DMS 273 (cell line): ENCODE results near the gene CACNB4.
A peak's percentile ranks its signal among the peaks of the same experiment; 100 is the strongest.

ENCODE experiments used
- DNase-seq: peaks from one replicate; lab custom pipeline; 2025; ENCODE audit not compliant: unreplicated experiment; lab: John Stamatoyannopoulos, UW

The CACNB4 gene

DNA sequence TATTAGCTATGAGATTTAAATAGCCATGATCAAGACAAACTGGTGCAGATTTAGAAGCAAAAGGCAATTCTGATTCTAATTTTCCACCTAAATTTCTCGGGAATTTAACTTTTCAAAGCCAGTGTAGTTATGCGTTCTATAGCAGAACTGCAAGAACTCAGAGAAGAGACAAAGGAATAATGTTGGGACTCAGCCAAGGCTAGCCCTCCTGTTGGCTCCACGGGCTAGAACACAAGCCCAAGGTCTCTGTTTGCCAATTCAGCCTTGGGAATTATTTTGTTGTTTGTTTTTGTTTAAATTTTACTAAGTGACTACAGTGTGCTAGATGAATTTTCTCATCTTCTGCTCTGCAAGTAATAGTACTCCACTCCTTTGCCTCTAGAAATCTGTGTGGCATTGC, 121.2 kb downstream of the CACNB4 start:
- no peak for DNase-seq

- no peak for DNase-seq
These were observed 121.9 kb downstream of the CACNB4 start for GRCh38 chr2:151976945-151977353.

GRCh38 chr2:151975460-151976414, 123.1 kb downstream of the CACNB4 start:
- DNase-seq, result no peak

- DNase-seq, result no peak
These were observed 123.9 kb downstream of the CACNB4 start for GRCh38 chr2:151974988-151975387.

DNA sequence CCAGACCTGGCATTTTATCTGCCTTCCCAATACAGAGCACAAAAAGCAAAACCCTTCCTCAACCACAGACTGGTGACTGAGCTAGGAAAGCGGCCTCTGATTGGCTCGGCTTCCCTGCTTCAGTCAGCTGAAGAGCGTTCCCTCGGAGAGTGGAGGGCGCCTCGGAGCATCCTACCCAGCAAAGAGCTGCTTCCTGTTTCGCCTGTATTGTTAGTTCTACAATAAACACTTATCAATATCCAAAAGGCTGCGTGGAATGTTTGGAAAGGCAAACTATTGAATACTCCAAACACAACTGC, 125.0 kb downstream of the CACNB4 start:
- DNase-seq, result peak; percentile 78

GRCh38 chr2:151973013-151973900, 125.6 kb downstream of the CACNB4 start:
- no peak for DNase-seq

GRCh38 chr2:151972241-151973012, 126.4 kb downstream of the CACNB4 start:
- DNase-seq, result no peak

DNA sequence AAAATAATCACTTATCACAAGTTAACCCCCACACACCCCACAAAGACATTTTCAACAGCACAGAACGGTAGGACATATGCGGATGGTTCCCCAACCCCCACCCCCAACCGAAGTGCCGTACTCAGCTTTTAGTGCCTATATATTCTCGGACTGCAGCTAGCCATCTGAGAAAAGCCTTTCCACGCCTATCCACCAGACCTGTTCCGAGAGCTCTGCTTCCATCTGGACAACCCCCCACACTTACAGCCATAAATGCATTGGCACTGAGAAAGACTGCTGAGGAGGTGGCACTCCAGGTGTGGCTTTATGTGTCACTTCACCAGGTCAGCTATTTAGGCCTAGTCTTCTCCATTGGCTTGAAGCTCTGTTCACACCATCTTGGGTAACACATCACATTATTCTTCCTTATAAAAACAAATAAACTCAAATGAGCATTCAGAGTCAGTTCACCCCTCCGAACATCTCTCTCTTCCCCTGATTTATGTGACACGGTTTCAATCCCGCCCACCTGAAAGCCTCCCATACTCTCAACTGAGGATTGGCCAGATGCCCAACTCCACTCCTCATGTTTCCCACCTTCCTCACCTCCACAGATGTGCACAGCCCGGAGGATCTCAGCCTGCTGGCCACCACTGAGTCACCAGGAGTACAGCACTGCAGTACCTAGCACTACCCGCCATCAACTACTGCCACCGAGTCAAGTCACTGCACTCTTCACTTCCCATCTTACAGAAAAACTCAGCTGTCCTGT, 127.4 kb downstream of the CACNB4 start:
- no peak for DNase-seq

- DNase-seq, result no peak
These were observed 129.9 kb downstream of the CACNB4 start for GRCh38 chr2:151968770-151969470.

GRCh38 chr2:151967829-151968722, 130.8 kb downstream of the CACNB4 start:
- no peak for DNase-seq

DNA sequence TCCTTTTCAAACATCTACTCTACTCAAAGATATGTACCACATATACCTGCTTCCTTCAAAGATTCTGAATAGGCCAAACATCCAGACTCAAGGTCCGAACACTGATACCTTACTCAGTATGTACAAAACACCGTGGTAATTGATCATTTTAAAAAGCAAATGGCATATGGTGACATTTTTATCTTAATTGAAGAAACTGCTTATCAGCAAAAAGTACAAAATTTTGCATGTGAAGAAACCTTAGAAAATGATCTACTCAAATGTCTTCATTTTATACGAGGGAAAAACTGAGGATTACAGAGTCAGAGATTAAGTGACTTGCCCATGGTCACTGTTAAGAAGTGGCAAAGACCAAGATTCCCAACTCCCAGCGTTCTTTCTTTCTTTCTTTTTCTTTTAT, 133.0 kb downstream of the CACNB4 start:
- no peak for DNase-seq

- no peak for DNase-seq
These were observed 137.3 kb downstream of the CACNB4 start for GRCh38 chr2:151961558-151961957.

DNA sequence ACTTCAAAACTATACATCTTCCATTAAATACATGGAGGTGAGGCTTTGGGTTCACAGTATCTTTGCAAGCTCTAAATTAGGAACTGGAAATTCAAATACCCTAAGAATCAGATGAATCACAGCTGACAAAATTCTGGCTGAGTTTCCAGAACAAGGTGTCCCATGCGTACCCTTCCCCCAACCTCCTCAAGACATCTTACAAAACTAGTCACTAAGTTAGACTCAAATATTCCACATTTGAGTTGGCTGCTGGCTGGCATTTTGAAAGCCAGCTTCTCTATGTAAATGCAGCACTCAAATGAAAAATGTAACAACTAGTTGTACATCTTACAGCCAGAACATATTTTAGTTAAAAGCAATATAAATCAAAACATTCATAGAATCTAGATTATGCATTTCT, 139.6 kb downstream of the CACNB4 start:
- no peak for DNase-seq

GRCh38 chr2:151953467-151953866, 145.4 kb downstream of the CACNB4 start:
- no peak for DNase-seq

- DNase-seq, result no peak
These were observed 146.0 kb downstream of the CACNB4 start for GRCh38 chr2:151952691-151953456.

DNA sequence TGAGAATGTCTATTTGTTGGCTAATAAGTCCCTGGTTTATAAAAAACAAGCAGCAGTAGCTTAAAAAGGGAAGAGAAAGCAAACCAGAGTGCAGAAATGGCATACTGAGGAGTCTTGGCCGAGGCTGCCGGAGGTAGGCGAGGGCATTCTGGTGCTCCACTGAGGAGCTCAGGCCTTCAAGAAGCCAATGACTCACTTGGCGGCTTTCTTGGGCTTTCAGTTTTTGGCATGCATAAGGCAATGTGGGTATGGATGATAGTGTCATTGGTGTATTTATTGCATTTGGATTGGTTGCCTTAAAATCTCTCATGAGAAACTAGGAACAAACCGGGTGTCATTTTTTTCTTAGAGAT, 151.1 kb downstream of the CACNB4 start:
- peak; percentile 15 for DNase-seq

GRCh38 chr2:151946899-151947812, 151.7 kb downstream of the CACNB4 start:
- DNase-seq, result peak; percentile 76
